G401 (cell line): Measurements from ENCODE around the gene NCOR2. TPM values are rescaled to one million over a fixed set of nuclear protein-coding genes. Genes with fewer than 3 reads are reported as not detected.

Source experiments
- DNase-seq: peaks from one replicate; pipeline ENCODE4 v3.0.0-alpha.2; 2015; ENCODE audit warnings: low spot score
- in situ Hi-C: cut with HindIII; loops from 2 replicates; pipeline ENCODE4 v1.10.0; 2016; ENCODE audit warnings: low sequenced_read_pairs, mixed read lengths
- total RNA-seq: library from RNA; depleted of rRNA; stranded (reverse); fragments of >200 nt; shearing (Covaris generic); gene quantifications from 2 replicates; pipeline ENCODE4 v1.2.3, GENCODE V29; 2014; rRNA removed

NCOR2 gene
- total RNA-seq: 17.3 and 19.0 TPM in 2 replicates

DNA sequence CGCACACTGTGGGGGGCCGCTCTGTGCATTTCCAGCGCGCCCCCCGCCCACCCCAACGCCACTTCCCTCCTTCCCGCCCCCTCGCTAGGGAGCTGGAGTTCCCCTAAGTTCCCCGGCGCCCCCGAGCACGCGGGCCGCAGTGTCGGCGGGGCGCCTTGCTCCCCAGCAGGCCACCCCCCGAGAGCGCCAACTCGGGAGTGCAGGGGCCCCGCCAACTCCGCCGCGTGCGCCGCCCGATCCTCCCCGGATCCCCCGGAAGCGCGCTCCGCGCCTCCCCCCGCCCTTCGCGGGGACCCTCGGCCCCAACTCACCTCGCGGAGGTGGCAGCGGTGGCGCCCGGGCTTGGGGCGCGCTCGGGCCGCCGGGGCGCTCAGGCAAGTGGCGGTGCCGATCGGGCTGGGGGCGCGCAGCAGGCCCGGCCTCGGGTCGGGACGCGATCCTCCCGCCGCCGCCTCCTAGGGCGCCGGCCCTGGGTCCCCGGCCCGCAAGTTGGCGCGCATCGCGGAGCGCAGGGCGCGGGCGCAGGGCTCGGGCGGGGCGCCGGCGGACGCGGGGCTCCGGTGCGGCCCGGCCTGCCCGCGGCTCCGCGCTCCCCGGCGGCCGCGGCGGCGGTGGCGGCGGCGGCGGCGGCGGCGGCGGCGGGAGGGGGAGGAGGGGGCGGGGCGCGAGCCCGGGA lies at the start of gene NCOR2:
Gene NCOR2, minus strand, starts transcription at position 616 of the 676 bp plus-strand sequence. CDS start 72,361 bp downstream, outside the sequence.
- in situ Hi-C loops: no loop called here
- no peak for DNase-seq

DNA sequence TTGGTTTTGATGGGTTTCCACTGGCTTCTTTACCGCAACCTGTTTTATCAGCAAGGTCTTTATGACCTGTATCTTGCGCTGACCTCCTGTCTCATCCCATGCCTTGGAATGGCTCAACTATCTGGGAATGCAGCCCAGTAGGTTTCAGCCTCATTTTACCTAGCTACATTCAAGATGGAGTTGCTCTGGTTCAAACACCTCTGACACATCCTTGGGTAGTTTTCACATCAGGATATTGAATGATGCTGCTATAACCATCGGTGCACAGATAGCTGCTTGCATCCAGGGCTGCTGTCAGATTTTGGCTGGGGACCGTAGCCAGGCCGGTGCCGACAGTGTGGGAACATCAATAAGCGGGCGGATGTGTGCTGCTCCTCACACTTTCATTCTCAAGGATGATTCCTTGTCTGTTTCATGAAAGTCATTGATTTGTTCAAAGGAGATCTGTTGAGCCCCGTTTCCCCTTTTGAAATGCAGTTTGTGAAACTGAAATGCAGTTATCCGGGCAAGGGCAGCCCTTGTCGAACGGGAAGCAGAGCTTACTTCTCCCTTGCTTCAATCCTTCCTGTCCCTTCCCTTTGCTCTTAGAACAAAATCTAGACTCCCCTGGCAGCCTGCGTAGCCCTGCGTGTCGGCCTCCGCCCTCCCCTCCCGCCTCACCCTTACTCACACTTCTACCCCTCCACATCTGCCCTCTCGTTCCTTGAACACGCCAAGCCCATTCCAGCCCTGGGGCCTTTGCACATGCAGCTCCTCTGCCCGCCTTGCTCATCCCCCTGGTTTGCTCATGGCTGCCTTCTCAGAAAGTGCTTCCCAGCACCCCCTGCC lies 49.2 kb upstream of the NCOR2 start:
- DNase-seq: no peak
- in situ Hi-C loops: no loop called here

DNA sequence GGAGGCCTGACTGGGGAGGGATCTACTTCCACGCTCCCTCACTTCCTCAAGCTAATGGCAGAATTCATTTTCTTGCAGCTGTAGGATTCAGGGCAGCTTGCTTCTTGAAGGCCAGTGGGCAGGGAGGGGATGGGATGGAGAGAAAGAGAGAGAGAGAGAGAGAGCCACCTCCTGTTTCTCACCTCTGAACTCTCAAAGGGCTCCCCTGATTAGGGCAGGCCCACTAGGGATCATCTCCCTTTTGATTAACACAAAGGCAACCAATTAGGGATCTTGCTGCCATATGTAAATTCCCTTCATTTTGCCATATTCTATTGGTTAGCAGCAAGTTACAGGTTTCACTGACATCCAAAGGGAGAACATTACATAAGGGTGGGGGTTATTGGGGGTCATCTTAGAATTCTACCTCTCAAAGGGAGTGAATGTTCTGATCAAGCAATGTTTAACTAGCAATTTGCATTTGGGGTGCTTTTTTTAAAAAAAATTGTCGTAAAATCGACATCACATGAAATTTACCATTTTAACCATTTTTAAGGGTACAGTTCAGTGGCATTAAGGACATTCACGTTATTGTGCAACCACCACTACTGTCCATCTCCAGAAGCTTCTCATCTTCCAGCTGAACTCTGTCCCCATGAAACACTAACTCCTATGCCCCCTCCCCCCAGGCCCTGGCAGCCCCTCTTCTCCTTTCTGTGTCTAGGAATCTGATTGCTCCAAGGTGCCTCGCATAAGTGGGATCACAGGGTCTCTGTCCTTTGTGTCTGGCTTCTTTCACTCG lies 47.3 kb upstream of the NCOR2 start:
- in situ Hi-C loops: no loop called here
- no peak for DNase-seq

DNA sequence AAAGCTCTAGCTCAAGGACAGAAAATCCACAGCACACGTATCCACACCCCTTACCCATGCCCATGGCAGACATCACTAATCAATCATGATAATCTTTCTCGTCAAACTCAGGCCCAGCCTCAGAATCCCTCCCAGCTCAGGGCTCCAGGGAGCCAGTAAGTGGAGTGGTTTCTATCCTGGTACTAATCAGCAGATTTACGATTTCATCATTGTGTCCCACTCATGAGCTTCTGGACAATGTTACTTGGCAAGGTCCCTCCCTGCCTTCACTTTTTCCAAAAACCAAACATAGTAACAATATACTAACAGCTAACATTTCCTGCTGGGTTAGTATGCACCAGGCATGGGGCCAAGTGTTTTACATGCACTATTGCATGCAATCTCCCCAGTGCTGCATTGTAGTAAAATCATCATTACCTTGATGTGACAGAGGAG lies 45.8 kb upstream of the NCOR2 start:
- in situ Hi-C loops: no loop called here
- no peak for DNase-seq

DNA sequence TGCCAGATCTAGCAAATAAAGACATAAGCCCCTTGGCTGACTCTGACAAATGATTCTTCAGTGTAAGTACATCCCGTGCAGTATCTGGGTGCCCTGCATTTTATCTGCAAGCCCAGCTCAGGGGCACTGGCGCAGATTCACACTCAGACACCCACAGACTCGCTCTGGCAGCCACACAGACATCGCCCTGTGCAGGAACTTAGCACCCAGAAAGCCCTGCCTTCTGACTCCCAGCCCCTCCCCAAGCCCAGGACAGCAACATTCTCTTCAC lies 44.9 kb upstream of the NCOR2 start:
- in situ Hi-C loops: no loop called here
- DNase-seq: no peak

DNA sequence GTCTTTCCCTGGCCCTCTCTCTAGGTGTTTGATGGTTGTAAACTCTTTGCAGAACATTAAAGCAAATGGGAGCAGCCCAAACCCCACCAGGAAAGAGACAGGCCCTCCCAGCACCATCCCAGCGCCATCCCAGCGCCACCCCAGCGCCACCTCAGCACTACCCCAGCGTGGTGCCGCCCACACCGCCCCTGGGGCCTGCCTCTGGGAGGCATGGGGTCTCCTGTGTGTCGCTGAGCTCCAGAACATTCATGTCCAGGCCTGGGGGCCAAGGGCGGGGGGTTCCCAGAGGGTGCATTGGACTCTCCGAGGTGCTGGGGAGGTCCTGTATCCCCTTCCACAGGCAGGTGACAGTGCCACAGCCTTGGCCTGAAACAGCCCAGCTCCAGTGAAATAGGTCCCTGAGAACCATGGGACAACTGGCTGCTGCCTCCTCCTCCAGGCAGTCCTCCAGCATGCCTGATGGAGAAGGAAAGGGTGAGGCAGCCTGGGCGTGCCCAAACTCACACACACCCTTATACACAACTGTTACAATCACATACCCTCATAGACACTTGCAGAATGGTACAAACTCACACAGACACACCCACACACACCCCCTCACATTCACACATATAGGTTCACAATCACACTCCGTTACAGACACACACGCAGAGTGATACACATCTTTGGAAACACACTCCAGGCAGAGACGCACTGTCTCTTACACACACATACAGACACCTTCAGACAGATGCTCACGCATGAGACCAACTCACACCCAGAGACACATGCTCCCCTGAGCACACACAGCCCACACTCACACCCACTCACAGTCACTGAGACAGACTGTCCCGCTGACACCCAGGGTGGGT lies 44.4 kb upstream of the NCOR2 start:
- DNase-seq: no peak
- in situ Hi-C loops: no loop called here

DNA sequence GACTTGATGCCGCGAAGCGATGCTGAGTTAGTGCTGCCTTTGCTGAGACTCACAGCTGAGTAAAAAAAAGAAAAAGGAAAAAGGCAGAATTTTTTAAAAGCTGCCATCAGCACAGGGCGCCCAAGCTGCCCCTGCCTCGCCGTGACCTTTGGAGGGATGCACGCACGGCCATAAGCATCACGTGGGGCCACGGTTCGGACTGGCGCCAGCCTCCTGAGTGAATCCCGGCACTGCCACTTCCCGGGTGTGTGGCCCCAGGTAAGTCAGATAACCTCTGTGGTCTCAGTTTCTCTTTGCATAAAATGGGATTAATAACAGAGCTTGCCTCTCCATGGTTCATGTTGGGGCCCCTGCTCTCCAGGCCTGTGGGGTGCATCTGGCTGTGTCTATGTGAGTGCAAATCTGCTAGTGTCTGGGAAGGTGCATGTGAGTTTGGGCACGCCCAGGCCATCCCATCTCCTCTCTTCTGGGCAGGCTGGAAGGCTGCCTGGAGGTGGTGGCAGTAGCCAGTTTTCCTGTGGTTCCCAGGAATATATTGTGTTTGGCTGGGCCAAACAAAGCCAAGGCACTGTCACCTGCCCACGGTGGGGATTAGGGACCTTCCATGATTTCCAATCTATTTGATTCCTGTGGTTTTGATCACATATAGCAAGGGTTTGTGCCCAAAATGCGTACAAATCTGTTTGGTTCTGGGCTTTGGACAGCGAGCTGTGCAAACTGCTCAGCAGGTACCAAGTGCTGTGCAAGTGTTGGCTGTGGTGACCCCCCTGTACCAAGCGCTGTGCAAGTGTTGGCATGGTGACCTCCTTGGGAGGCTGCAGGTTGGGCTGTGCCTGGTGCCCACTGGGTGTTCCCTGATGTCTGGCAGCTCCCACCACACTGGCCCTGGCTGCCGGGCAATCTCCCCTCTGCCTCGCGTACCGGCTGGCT lies 43.5 kb upstream of the NCOR2 start:
- in situ Hi-C loops: no loop called here

DNA sequence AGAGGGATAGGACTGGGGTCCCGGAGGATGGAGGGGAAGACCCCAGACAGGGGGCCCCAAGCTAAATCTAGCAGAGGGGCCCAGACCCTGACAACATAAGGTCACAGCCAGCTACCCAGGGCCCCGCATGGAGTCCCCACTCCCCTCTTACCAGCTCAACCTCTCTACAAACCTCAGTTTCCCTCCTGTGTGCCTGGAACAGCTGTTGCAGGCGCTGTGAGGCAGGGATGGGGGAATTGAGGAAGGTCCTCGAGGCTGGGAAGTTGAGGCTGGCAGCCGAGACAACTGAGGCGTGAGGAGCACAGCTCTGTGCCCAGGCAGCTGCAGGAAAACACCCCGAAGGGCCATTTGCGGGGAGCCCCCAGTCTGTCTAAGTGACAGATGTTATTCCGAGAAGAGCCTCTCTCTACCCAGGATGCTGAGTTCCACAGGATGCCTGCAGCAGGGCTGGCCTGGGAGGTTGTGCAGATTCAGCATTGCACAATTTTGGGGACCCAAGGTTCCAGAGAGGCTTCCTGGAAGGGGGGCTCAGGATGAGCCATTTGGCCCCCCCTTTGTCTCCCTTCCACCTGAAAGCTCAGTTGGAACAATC lies 42.7 kb upstream of the NCOR2 start:
- DNase-seq: no peak
- in situ Hi-C loops: no loop called here

More for the DNA sequence above, 43.5 kb upstream of the NCOR2 start:
- no peak for DNase-seq

DNA sequence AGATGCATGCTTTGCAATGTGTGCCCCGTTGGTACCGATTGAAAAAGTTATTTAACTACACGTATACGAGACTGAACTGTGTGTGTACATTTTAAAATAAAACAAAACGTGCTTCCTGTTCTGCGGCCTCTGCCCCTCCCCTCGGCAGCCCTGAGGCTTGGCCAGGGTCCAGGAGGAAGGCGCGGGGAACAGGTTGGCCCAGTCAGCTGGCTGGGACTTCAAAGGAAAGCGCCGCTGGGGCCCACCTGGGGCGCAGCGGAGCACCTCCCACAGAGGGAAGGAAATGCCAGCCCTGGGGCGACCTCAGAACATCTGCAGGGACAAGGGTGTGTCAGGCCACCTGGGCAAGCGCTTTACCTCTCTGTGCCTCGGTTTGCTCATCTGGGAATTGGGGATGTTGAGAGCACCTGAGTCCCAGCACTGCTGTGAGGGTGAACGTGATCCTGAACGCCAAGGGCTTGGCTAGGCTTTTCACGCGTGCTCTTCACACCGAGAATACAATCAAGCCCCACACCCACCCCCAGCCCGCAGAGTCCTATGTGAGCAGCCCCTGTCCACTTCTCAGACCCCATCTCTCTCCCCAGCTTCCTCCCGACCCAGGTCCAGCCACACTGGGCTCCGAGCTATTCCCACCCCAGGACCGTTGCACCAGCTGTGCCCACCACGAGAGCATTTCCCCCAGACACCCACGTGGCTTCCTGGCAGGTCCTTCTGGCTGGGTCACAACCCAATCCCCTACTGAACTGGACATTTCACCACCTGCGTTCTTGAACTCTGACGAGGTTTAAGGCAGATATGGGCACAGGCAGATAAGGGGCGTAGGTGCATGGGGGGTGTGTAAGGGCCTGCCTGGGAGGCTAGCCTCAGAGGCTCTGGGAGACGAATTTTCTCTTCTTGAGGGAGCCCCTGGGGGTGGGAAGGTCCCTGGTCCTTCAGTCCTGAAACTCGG lies 41.9 kb upstream of the NCOR2 start:
- in situ Hi-C loops: loop anchor here (10.0 kb wide), 1 partner anchor 145 kb away; no protein-coding TSS in a partner anchor
- DNase-seq: peak; percentile 25

DNA sequence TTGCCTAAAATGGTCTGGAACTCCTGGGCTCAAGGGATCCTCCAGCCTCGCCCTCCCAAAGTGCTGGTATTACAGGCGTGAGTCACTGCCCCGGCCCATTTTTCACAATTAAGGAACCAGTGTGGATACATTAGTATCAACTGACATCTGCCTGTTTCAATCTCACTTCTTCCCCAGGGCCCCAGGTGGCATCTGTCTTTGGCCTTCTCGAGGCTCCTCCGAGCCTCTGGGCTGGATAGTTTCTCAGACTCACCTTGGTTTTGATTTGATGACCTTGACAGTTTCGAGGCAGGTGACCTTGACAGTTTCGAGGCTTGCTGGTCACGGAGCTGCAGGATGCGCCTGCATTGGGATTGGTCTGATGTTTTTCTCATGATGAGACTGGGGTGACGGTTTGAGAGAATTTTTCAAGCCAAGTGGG lies 41.0 kb upstream of the NCOR2 start:
- DNase-seq: no peak
- in situ Hi-C loops: loop anchor here (10.0 kb wide), 1 partner anchor 146 kb away; no protein-coding TSS in a partner anchor

DNA sequence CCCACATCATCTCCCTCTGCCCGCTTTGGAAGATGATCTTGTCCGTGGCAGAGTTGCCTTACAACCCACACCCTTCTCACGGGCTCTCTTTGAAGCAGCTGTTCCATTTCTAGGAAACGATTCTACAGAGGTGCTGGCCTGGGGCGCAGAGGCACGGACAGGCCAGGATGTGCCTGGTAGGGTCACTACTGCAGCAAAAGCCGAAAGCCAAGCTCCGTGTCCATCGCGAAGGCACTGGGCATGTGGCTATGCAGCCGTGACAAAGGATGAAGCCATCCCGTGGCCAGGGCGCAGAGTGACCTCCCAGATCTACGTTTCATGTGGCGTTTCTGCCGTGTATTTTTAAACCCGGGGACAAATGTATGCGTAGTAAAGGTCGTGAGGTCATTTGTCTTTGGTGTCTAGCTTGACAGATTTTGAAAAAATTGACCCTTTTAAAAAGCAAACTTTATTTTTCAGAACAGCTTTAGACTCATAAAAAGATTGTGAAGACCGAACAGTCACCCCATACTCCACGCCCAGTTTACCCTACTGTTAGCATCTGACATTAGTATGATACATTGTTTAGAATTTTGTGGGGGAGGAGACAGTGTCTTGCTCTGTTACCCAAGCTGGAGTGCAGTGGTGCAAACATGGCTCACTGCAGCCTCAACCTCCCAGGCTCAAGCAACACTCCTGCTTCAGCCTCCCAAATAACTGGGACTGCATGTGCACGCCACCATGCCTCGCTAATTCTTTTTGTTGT lies 40.4 kb upstream of the NCOR2 start:
- in situ Hi-C loops: loop anchor here (10.0 kb wide), 1 partner anchor 147 kb away; no protein-coding TSS in a partner anchor
- DNase-seq: no peak

DNA sequence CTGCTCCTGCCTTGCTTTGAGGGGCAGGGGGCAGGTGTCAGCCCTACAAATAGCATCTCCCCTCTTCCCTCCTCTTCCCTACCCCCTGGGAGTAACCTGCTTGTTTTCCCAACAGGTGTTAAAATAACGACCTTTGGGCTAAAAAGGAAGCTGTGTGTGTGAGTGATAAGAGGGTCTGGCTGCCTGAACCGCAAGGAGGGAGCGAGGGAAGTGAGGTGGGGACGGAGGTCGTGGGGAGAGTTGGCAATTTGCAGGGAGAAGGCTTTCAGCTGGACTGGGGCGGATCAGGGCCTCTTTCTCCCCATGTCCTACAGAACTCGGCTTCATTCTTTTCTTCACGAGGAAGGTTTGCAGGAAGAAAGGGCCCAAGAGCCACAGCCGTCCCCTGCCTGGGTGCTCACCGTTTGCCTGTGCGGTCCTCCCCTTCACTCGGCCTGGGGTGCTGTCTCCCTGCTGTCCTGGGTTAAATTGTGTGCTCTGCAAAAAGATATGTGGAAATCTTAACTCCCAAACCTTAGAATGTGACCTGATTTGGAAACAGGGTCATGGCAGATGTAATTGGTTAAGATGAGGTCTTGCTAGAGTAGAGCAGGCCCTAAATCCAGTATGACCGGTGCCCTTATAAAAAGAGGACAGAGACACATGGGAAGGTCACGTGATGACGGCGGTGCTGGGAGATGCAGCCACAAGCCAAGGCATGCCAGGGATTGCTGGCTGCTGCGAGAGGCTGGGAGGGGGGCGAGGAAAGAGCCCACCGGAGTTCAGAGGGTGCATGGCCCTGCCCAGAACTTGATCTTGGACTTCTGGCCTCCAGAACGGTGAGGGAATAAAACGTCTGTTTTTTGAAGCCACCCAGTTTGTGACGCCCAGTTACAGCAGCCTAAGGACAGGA lies 38.7 kb upstream of the NCOR2 start:
- in situ Hi-C loops: loop anchor here (10.0 kb wide), 1 partner anchor 149 kb away; no protein-coding TSS in a partner anchor
- DNase-seq: no peak

DNA sequence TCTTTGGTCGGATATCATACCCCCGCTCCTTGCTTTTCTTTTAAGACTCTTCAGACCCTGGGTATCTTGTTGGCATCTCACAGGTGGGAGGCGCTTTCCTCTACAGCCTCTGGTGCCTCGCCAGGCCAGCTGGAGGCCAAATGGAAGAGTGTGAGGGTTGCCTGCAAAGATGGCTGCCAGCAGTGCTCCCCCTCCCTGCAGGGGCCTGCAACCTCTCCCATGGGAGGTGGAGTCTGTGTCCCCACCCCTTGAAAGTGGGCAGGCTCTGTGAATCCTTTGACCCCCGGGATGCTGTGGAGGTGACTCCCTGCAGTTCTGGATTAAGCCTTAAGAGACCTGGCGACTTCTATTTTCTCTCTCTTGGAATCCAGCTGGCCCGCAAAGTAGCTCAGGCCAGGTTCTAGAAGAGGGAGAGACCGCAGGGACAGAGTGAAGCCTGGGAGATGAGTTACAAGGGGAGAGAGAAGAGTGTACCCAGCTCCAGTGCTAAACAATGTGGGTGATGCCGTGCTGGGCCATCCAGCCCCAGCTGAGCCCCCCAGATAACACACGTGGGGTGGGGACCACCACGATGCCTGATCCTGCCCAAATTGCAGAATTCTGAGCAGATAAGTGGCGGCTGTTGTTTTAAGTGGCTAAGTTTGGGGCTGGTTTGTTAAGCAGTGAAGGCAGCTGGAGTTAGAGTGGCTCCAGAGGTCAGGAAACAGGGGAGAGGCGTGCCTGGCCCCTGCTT lies 37.9 kb upstream of the NCOR2 start:
- in situ Hi-C loops: loop anchor here (10.0 kb wide), 1 partner anchor 149 kb away; no protein-coding TSS in a partner anchor
- no peak for DNase-seq

DNA sequence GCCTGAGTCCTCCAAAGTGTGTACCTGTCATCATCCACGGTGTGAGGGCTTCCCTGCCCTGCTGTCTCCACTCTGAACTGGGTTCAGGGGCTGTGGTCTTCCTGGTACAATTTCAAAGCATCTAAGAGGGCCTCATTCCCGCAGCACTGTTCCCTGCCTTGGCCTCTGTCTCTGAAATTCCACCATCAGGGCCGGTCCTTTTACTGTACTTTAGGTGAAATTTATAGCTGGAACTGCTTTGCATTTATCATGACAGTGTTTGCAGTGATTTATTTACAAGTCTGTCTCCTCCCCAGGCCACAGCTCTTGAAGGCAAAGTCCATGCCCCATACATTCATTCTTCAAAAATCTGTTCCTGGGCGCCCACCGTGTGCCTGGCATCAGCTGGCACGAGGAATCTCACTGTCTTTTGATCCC lies 36.9 kb upstream of the NCOR2 start:
- in situ Hi-C loops: loop anchor here (10.0 kb wide), 1 partner anchor 151 kb away; no protein-coding TSS in a partner anchor
- no peak for DNase-seq
